Measurements from ENCODE around the gene POU2AF3. TPM values are rescaled to one million over a fixed set of nuclear protein-coding genes. Genes with fewer than 3 reads are reported as not detected.

The POU2AF3 gene
- polyA plus RNA-seq, 2 of the 4 experiments (the other 2 are of a cell fraction), result 0.63 to 2.9 TPM

Small RNAs within 50 kb of the gene (small RNA-seq; reads per million reads assigned to genes)
- gene MIR4491, result 0 reads per million in 6 experiments

Other genes with a start within 250 kb of the POU2AF3 start
- not detected in 2 replicates for gene POU2AF2, start 52.8 kb upstream of the POU2AF3 start, polyA plus RNA-seq (2011; rRNA removed)
- gene POU2AF2, start 52.8 kb upstream of the POU2AF3 start, polyA plus RNA-seq (2017; fragmentation: RNase III; extraction: RNeasy Plus Mini Kit Qiagen cat#74134 plus additional on column Dnase treatment), result not detected in 3 replicates
- gene POU2AF1, start 80.7 kb downstream of the POU2AF3 start, polyA plus RNA-seq (2011; rRNA removed), result not detected in 2 replicates
- not detected in 3 replicates for gene POU2AF1, start 80.7 kb downstream of the POU2AF3 start, polyA plus RNA-seq (2017; fragmentation: RNase III; extraction: RNeasy Plus Mini Kit Qiagen cat#74134 plus additional on column Dnase treatment)
- 0.32 and 0.36 TPM in 2 replicates for gene BTG4, start 213.8 kb downstream of the POU2AF3 start, polyA plus RNA-seq (2011; rRNA removed)
- 0.23 to 0.38 TPM (median 0.34 TPM) in 3 replicates for gene BTG4, start 213.8 kb downstream of the POU2AF3 start, polyA plus RNA-seq (2017; fragmentation: RNase III; extraction: RNeasy Plus Mini Kit Qiagen cat#74134 plus additional on column Dnase treatment)
- not detected in 2 replicates for gene HOATZ, start 216.2 kb downstream of the POU2AF3 start, polyA plus RNA-seq (2011; rRNA removed)
- gene HOATZ, start 216.2 kb downstream of the POU2AF3 start, polyA plus RNA-seq (2017; fragmentation: RNase III; extraction: RNeasy Plus Mini Kit Qiagen cat#74134 plus additional on column Dnase treatment), result not detected in 3 replicates
- 2.8 and 4.1 TPM in 2 replicates for gene LAYN, start 242.2 kb downstream of the POU2AF3 start, polyA plus RNA-seq (2011; rRNA removed)
- 9.0 to 12.2 TPM (median 12.0 TPM) in 3 replicates for gene LAYN, start 242.2 kb downstream of the POU2AF3 start, polyA plus RNA-seq (2017; fragmentation: RNase III; extraction: RNeasy Plus Mini Kit Qiagen cat#74134 plus additional on column Dnase treatment)